Central memory CD8-positive, alpha-beta T cell (primary cell): ENCODE results near the gene PIP5K1C.
"Not testable (repeated sequence)": the region's sequence is repeated elsewhere in the genome, so short reads cannot be mapped to it uniquely, and the experiment has no call there.

ENCODE experiments used
- ATAC-seq: fragments of 150-1000 bp; cut with Tn5 transposase; replicated peaks from 2 replicates; pipeline ENCODE4 v1.10.0; 2022; ENCODE audit warnings: mild to moderate bottlenecking, moderate FRiP score, moderate number of reproducible peaks; ENCODE audit not compliant: poor library complexity, severe bottlenecking; ENCODE audit errors: extremely low read depth
- DNase-seq, 2 donors: peaks; one replicate each; pipeline ENCODE4 v3.0.0; 2021; ENCODE audit warnings: low spot score in 2 of 2
- H3K27ac Mint-ChIP-seq: one replicate; pipeline ENCODE4 v1.8.0; 2022; ENCODE audit warnings: low read depth, mild to moderate bottlenecking, moderate library complexity, mixed read lengths
- H3K27me3 Mint-ChIP-seq: one replicate; pipeline ENCODE4 v1.8.0; 2022; ENCODE audit warnings: mixed read lengths
- H3K36me3 Mint-ChIP-seq: one replicate; pipeline ENCODE4 v1.8.0; 2022; ENCODE audit warnings: mild to moderate bottlenecking, moderate library complexity, mixed read lengths; ENCODE audit not compliant: insufficient read depth
- H3K4me1 Mint-ChIP-seq: one replicate; pipeline ENCODE4 v1.8.0; 2022; ENCODE audit warnings: mixed read lengths
- H3K4me3 Mint-ChIP-seq: one replicate; pipeline ENCODE4 v1.8.0; 2022; ENCODE audit warnings: mild to moderate bottlenecking, moderate library complexity, mixed read lengths
- H3K9me3 Mint-ChIP-seq: one replicate; pipeline ENCODE4 v1.8.0; 2022; ENCODE audit warnings: mixed read lengths

The PIP5K1C gene

DNA sequence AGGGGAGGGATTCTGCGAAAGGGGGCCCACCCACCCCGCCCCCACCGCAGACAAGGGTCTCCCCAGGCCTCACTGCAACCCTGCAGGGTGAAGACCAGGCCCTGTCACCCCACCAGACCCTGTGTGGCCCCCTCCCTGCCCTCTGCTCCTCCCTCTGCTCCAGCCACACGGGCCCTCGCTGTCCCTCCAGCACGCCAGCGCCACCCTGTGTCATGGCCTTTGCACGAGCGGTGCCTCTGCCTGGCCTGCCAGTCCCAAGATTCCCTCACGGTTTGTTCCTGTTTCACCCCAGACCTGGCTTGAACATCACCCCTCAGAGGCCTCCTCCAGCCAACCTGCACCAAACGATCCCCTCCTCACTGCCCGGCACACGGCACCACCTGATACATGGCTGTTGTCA lies 27.3 kb downstream of the PIP5K1C start:
- H3K9me3 Mint-ChIP-seq = no peaks in the 10 kb centered on the region
- H3K4me1 Mint-ChIP-seq = peaks cover 35% of the 10 kb centered on the region
- no peaks in the 10 kb centered on the region for H3K27me3 Mint-ChIP-seq
- H3K27ac Mint-ChIP-seq = peak overlapping the region; percentile 78
- ATAC-seq (no peak), DNase-seq (no peak)
- H3K36me3 Mint-ChIP-seq = peaks cover 3% of the 10 kb centered on the region
- no peak overlapping the region for H3K4me3 Mint-ChIP-seq

DNA sequence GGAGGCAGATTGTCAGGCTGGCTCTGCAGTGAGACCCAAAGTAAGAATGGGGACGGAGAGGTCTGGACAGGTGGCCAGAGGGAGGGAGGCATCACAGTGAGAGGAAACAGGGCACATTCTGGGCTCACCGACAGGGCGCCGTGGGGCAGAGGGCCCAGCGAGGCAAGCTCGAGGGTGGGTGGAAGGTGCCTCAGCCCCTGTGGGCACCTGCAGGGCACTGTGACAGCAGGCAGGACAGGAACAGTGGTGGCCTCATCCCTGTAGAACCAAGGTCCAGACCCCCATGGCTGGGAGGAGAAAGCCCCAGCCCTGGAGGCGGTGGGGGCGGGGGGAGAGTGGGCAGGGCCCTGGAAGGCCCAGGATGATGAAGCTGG lies 27.7 kb downstream of the PIP5K1C start:
- Mint-ChIP-seq H3K27me3 (no peaks in the 10 kb centered on the region), H3K36me3 (peaks cover 3% of the 10 kb centered on the region), H3K27ac (peak overlapping the region; percentile 7), H3K4me3 (no peak overlapping the region), H3K4me1 (peaks cover 34% of the 10 kb centered on the region), H3K9me3 (no peaks in the 10 kb centered on the region)
- DNase-seq (no peak), ATAC-seq (no peak)

DNA sequence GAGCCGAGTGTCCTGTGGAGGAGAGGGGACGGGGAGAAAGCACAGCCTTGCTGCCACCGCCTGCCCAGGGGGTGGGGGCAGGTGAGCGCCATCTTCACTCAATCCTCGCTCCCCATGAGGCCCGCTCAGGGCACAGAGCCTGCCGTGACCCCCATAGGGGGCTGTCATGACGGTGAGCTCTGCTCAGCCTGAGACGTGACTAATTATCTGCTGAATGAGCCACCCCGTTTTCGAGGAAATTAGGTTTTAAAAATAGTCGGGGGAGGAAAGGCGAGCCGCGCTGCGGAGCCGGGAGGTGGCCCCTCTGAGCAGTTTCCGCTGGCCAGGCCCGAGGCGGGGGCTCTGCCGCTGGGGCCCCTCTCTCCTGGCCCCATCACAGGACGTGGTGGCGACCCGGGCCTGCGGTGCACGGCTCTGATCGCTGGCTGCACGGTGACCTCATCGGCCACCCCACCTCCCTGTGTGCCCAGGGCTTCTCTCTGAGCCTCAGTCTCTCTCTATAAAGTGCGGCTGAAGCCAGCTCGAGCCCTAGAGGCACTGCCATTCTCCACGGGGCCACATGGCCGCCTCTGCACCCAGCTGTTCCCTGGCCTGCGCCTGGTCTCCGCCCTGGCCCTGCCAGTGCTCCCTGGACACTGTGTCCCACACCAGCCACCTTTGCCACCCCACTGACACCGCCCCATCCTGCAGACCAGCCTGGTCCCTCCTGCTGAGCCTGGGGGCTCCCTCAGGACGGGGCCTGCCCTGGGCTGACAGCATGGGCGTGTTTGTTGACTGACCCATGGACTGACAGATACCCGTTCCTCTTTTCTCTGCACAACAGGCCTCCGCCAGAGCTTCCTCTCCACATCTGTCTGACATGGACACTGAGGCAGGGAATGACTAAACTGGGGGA lies 28.3 kb downstream of the PIP5K1C start:
- Mint-ChIP-seq H3K27me3 (no peaks in the 10 kb centered on the region), H3K4me3 (peak overlapping the region; percentile 64), H3K9me3 (no peaks in the 10 kb centered on the region), H3K36me3 (peaks cover 3% of the 10 kb centered on the region), H3K27ac (peak overlapping the region; percentile 79), H3K4me1 (peaks cover 34% of the 10 kb centered on the region)
- no peak for DNase-seq
- ATAC-seq = peak; percentile 25

DNA sequence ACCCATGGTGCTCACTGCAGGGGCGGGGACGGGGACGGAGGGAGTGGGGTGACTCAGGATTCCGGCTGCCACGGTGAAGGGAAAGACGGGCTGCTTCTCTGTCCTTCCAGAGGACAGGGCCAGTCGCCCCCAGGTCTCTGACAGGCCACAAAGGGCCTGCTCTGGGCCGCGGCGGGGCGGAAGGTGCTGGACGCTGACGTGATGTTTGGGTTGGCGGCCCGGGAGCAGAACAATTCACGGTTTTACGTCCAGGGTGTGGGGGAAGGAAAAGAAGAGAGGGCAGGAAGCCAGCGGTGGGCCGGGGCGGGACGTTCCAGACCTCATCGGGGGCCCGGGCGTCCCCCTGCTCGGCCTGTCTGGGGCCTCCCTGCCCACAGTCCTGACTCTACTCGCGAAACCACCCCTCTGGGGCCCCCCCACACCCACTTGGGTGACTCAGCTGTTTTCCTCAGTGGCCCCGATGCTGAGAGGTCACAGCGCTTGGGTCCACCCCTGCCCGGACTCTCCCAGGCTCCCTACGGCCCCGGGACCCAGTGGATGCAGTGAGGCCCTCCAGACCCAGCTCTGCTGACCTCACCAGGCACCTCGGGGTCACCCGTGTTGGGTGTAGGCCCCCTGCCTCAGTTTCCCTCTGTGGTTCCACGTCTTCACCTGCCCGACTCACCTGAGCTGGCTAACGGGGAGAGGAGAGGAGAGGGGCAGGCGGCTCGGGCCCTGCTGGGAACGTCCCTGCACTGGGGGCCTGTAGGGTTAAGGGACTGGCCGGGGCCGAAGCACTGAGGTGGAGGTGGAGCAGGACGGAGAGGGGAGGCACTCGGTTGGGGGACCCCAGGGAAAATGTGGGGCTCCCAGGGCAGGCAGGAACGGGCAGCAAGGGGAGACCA lies 29.2 kb downstream of the PIP5K1C start:
- Mint-ChIP-seq H3K9me3 (no peaks in the 10 kb centered on the region), H3K4me3 (peak overlapping the region; percentile 64), H3K27ac (peak overlapping the region; percentile 79), H3K4me1 (peaks cover 35% of the 10 kb centered on the region), H3K27me3 (no peaks in the 10 kb centered on the region), H3K36me3 (peaks cover 3% of the 10 kb centered on the region)
- ATAC-seq (peak; percentile 67), DNase-seq (no peak)

DNA sequence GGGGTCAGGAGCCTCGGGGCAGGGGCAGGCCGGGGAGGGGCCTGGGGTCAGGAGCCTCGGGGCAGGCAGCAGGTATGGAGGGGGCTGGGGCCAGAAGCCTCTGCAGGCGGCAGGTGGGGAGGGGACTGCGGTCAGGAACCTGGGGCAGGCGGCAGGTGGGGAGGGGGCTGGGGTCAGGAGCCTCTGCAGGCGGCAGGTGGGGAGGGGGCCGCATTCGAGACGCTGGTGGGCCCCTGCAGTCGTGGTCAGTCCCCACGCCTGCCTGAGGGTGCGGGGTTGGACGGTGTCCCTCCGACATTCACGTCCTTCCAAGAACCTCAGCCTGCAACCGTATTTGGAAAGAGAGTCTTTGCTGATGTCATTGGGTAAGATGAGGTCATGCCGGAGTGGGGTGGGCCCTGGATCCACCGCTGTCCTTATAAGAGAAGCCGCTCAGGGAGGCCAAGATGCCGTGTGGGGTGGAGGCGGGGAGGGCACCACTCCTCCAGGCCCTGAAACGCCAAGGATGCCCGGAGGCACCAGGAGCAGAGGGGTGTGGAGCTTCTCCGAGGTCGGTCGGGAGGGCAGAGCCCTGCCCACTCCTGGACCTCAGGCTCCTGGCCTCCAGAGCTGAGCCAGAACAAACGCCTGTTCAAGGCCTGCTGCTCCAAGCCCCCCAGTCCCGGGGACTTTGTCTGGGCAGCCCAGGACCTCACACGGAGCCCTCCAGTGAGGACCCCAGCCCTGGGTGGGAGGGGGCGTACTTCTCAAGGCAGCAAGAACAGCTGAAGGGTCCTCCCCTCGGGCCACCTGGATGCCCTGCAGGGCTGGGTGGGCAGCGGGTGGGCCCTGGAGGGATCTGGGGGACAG lies 30.1 kb downstream of the PIP5K1C start:
- Mint-ChIP-seq H3K4me1 (peaks cover 38% of the 10 kb centered on the region), H3K27me3 (no peaks in the 10 kb centered on the region), H3K27ac (peak overlapping the region; percentile 79), H3K9me3 (no peaks in the 10 kb centered on the region), H3K4me3 (peak overlapping the region; percentile 64), H3K36me3 (peaks cover 3% of the 10 kb centered on the region)
- DNase-seq (no peak), ATAC-seq (no peak)

DNA sequence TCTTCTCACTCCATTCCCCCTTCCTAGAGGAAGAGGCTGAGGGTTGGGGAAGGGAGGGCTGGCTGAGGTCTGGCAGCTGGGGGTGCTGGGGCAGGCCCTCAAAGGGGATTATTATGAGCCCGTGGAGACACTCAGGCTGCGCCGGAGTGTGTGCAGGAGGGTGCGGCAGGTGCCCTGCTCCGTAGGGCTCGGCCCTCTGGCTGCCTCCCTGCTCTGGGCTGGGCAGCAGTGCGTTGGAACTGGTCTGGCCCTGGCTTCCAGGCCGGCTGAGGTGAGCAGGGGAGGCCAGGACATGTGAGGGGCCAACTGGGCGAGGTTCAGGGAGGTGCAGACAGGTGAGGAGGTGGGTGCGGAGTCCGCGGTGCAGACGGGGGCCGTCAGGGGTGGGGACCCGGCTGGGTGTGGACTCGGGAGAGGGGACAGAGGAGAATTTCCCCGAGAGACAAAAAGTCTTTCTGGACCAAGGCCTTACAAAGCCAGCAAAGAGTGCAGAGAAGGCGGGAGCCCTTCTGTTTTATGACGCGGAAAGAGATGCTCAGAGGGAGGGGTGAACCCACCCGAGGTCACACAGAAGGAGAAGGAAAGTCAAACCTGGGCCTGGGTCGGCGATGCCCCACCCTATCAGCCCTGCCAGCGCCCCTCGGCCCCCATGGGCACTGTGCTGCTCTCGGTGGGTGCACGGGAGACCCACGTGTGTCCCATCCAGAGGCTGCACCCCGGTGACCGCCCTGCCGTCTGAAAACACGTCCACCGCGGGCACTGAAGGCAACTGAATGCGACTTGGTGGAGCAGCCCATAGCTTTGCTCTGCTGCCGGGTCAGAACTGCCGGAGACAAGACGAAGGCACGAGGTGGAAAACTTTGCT lies 31.0 kb downstream of the PIP5K1C start:
- Mint-ChIP-seq H3K4me1 (peaks cover 38% of the 10 kb centered on the region), H3K4me3 (peak overlapping the region; percentile 18), H3K36me3 (peaks cover 3% of the 10 kb centered on the region), H3K27ac (no peak overlapping the region), H3K9me3 (no peaks in the 10 kb centered on the region), H3K27me3 (no peaks in the 10 kb centered on the region)
- no peak for DNase-seq
- ATAC-seq = no peak

DNA sequence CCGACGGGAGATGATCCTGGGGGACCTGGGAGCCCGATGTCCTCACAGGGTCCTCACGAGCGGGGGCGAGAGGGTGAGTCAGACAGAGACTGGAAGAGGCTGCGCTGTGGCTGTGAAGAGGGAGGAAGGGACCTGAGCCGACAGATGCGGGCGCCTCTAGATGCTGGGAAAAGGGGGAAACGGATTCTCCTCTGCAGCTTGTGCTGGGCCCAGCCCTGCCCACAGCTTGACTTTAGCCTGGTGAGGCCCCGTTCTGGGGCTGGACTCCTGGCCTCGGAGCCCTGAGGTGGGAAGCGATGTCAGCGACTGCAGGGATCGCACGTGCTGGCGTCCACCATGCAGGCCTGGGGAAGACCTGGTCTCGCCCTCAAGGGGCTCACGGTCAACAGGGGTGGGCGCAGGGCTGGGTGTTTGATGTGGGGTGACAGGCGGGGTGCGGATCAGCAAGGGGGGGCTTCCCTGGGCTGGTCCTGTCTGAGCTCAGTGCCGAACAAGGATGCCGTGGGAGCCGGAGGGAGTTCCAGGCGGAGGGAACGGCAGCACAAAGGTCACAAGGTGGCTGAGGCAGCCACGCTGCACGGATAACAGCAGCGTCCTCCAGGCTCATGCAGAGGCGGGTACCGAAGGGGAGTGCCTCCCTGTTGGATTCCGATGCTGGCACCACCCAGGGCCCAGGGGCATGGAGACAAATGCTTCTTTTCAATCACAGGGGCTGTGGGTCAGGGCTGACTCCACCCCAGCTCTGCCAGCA lies 31.8 kb downstream of the PIP5K1C start:
- H3K36me3 Mint-ChIP-seq = peaks cover 3% of the 10 kb centered on the region
- no peak for DNase-seq
- H3K4me1 Mint-ChIP-seq = peaks cover 38% of the 10 kb centered on the region
- no peaks in the 10 kb centered on the region for H3K27me3 Mint-ChIP-seq
- no peak overlapping the region for H3K4me3 Mint-ChIP-seq
- no peak for ATAC-seq
- no peak overlapping the region for H3K27ac Mint-ChIP-seq
- H3K9me3 Mint-ChIP-seq = no peaks in the 10 kb centered on the region

DNA sequence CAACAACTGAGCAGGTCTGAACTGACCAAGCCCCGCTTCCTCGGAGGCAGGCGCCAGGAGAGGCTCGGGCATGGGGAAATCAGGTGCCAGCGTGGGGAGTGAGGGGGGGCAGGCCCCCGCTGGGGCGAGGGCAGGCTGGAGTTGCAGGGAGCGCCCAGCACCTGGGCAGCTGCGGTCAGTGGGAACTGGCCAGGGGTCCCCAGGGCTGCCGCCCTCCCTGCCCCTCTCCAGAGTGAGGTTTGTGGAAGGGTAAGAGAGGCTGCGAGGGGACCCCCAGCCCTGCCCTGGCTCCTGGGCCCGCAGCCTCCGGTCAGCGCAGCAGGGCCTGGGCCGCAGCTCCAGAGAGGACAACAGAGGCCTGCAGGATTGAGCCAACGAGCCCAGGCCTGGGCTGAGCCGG lies 32.5 kb downstream of the PIP5K1C start:
- ATAC-seq (no peak), DNase-seq (no peak)
- H3K27me3 Mint-ChIP-seq = no peaks in the 10 kb centered on the region
- peaks cover 38% of the 10 kb centered on the region for H3K4me1 Mint-ChIP-seq
- no peak overlapping the region for H3K4me3 Mint-ChIP-seq
- H3K9me3 Mint-ChIP-seq = no peaks in the 10 kb centered on the region
- H3K27ac Mint-ChIP-seq = no peak overlapping the region
- H3K36me3 Mint-ChIP-seq = peaks cover 5% of the 10 kb centered on the region

DNA sequence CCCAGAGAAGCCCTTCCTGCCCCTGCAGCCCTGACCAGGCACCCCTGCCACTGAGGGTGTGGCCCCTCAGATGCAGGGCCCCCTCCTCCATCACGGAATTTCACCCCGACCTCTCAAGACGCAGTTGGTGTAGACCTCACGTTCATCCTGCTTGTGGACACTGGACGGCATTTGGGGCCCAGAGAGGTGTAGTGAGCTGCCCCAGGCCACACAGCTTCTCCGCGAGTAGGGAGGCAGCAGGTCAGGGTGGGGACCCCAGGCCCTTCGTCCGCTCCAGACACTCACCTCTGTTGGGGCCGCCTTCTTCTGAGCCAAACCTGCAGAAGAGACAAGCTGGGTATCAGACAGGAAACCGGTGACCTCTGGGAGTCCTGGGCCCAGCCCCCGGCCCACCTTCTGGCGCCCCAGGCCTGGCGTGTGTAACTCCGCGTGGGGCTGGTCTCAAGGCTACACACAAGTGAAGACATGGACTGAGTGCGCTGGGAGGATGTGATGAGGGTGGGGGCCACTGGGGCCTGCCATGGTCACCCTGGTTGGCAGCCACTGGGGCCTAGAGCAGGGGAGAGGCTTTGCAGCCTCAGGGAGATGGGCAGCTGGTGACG lies 33.1 kb downstream of the PIP5K1C start:
- no peaks in the 10 kb centered on the region for H3K27me3 Mint-ChIP-seq

DNA sequence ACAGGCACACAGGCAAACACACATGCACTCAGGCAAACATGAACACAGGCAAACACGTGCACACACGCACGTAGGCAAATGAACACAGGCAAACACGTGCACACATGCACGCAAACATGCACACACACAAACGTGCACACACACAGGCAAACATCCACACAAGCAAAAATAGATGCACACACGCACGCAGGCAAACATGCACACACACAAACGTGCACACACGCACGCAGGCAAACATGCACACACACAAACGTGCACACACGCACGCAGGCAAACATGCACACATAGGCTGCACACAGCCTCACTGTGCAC lies 33.8 kb downstream of the PIP5K1C start:
- not testable (repeated sequence) for DNase-seq, H3K36me3 Mint-ChIP-seq, ATAC-seq, H3K9me3 Mint-ChIP-seq, H3K4me3 Mint-ChIP-seq, H3K27me3 Mint-ChIP-seq, H3K27ac Mint-ChIP-seq
- H3K4me1 Mint-ChIP-seq = peaks cover 29% of the 10 kb centered on the region

More for the DNA sequence above, 33.1 kb downstream of the PIP5K1C start:
- Mint-ChIP-seq H3K4me1 (peaks cover 33% of the 10 kb centered on the region), H3K9me3 (no peaks in the 10 kb centered on the region), H3K36me3 (peaks cover 5% of the 10 kb centered on the region), H3K4me3 (no peak overlapping the region), H3K27ac (no peak overlapping the region)
- DNase-seq (no peak), ATAC-seq (no peak)
